ENCODE measurements around the gene PDXP.

DNA sequence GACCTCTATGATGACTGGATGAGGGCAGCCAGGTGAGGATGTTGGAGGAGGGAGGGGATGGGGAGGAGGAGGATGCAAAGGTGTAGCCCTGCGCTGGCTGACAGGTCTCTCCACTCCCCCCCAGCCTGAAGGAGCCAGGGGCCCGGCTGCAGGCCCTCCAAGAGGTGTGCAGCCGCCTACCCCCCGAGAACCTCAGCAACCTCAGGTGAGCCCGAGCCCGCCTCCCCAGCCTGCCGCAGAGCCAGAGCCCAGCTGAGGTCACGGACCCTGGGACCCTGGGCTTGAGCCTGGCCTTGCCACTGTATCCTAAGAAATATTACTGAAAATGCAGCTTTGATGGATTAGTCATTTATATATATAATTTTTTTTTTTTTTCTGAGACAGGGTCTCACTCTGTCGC, 11.2 kb upstream of the PDXP start:
- no peak for TF ChIP-seq EZH2phosphoT487 (IDR thresholded peaks at IDR 0.05; ENCODE audit: insufficient read depth, low read depth)
- no peak for TF ChIP-seq EZH2 (IDR thresholded peaks at IDR 0.05; ENCODE audit: insufficient read depth, poor library complexity, severe bottlenecking)

Data from GM23248 (cell line).